Neuronal stem cell (in vitro differentiated cells): ENCODE results near the gene DYNC2I2.

ENCODE experiments used
- DNase-seq: peaks from one replicate; pipeline ENCODE4 v3.0.0-alpha.2; 2013; ENCODE audit warnings: low spot score
- H2AFZ ChIP-seq: one replicate; pipeline ENCODE4 v1.6.1; 2013; ENCODE audit warnings: mild to moderate bottlenecking, low read length, inconsistent platforms
- H2AK5ac ChIP-seq: 2 replicates; pipeline ENCODE4 v1.6.1; 2013; ENCODE audit warnings: low read depth, mild to moderate bottlenecking, inconsistent platforms, low read length, moderate library complexity, mixed read lengths
- H2BK120ac ChIP-seq: 2 replicates; pipeline ENCODE4 v1.6.1; 2013; ENCODE audit warnings: low read depth, mild to moderate bottlenecking, inconsistent platforms, low read length, moderate library complexity, mixed read lengths
- H2BK12ac ChIP-seq: one replicate; pipeline ENCODE4 v1.6.1; 2013; ENCODE audit warnings: low read length, inconsistent platforms
- H2BK15ac ChIP-seq: 2 replicates; pipeline ENCODE4 v1.6.1; 2013; ENCODE audit warnings: mild to moderate bottlenecking, low read length, inconsistent platforms, mixed read lengths
- H2BK5ac ChIP-seq: one replicate; pipeline ENCODE4 v1.6.1; 2013; ENCODE audit warnings: inconsistent platforms, mild to moderate bottlenecking, low read length, moderate library complexity
- H3K14ac ChIP-seq: one replicate; pipeline ENCODE4 v1.6.1; 2013; ENCODE audit warnings: low read length, inconsistent platforms
- H3K18ac ChIP-seq: 2 replicates; pipeline ENCODE4 v1.6.1; 2013; ENCODE audit warnings: low read length, inconsistent platforms
- H3K23ac ChIP-seq: 2 replicates; pipeline ENCODE4 v1.6.1; 2013; ENCODE audit warnings: low read depth, mild to moderate bottlenecking, mixed read lengths, low read length, inconsistent platforms; ENCODE audit not compliant: poor library complexity
- H3K27ac ChIP-seq: replicated peaks from 3 replicates; pipeline ENCODE4 v1.5.1; 2013; ENCODE audit warnings: low read length, inconsistent platforms
- H3K27me3 ChIP-seq, 3 experiments: 2 replicates each; pipeline ENCODE4 v1.6.1; 2013; ENCODE audit warnings: low read length in 3 of 3, mild to moderate bottlenecking in 2 of 3, inconsistent platforms in 1 of 3, low read depth in 1 of 3, mixed read lengths in 1 of 3, moderate library complexity in 1 of 3; ENCODE audit not compliant: control insufficient read depth in 3 of 3, insufficient read depth in 3 of 3
- H3K36me3 ChIP-seq, 2 donors: replicated peaks in 1 of 2; 2 replicates each; pipeline ENCODE4 v1.6.1; 2013; ENCODE audit warnings: low read length in 2 of 2; ENCODE audit not compliant: control insufficient read depth in 2 of 2, insufficient read depth in 2 of 2
- H3K4ac ChIP-seq: 2 replicates; pipeline ENCODE4 v1.6.1; 2013; ENCODE audit warnings: inconsistent platforms, mild to moderate bottlenecking, low read length, moderate library complexity
- H3K4me1 ChIP-seq, 2 donors: 1 replicate in 1 of 2; 2 replicates in 1 of 2; pipeline ENCODE4 v1.6.1; 2013; ENCODE audit warnings: low read length in 2 of 2, low read depth in 1 of 2; ENCODE audit not compliant: control insufficient read depth in 2 of 2, insufficient read depth in 1 of 2
- H3K4me2 ChIP-seq: one replicate; pipeline ENCODE4 v1.6.1; 2013; ENCODE audit warnings: mild to moderate bottlenecking, low read length, inconsistent platforms; ENCODE audit not compliant: insufficient read depth, poor library complexity, severe bottlenecking
- H3K4me3 ChIP-seq, 2 donors: 2 replicates each; pipeline ENCODE4 v1.5.1; 2013; ENCODE audit warnings: low read length in 2 of 2, mild to moderate bottlenecking in 2 of 2, inconsistent platforms in 1 of 2, moderate library complexity in 1 of 2
- H3K79me1 ChIP-seq: one replicate; pipeline ENCODE4 v1.6.1; 2013; ENCODE audit warnings: low read depth, mild to moderate bottlenecking, inconsistent platforms, low read length, moderate library complexity
- H3K9ac ChIP-seq: one replicate; pipeline ENCODE4 v1.6.1; 2013; ENCODE audit warnings: mild to moderate bottlenecking, low read depth, low read length, inconsistent platforms; ENCODE audit not compliant: poor library complexity
- H3K9me3 ChIP-seq, 2 donors: replicated peaks in 1 of 2; 2 replicates each; pipeline versions ENCODE3 to v1.6.1; 2013; ENCODE audit warnings: low read length in 2 of 2, mild to moderate bottlenecking in 2 of 2, inconsistent platforms in 1 of 2, low read depth in 1 of 2, mixed read lengths in 1 of 2, moderate library complexity in 1 of 2; ENCODE audit not compliant: control insufficient read depth in 2 of 2, insufficient read depth in 1 of 2
- H4K8ac ChIP-seq: one replicate; pipeline ENCODE4 v1.6.1; 2013; ENCODE audit warnings: low read depth, mild to moderate bottlenecking, inconsistent platforms, low read length, moderate library complexity
- H4K91ac ChIP-seq: one replicate; pipeline ENCODE4 v1.6.1; 2013; ENCODE audit warnings: low read length, low read depth, mild to moderate bottlenecking, inconsistent platforms; ENCODE audit not compliant: poor library complexity
- WGBS, 2 donors: extraction: QIAGEN DNeasy Blood & Tissue Kit; methylation state at CpG; one replicate each; pipeline ENCODE4 v1.1.7; 2013; ENCODE audit warnings: missing lambda C conversion rate in 2 of 2, mixed read lengths in 1 of 2; ENCODE audit not compliant: insufficient read length in 2 of 2, insufficient replicate concordance in 1 of 2; ENCODE audit errors: extremely low coverage in 2 of 2; 5-methylcytosine and 5-hydroxymethylcytosine counted together

DYNC2I2 gene

DNA sequence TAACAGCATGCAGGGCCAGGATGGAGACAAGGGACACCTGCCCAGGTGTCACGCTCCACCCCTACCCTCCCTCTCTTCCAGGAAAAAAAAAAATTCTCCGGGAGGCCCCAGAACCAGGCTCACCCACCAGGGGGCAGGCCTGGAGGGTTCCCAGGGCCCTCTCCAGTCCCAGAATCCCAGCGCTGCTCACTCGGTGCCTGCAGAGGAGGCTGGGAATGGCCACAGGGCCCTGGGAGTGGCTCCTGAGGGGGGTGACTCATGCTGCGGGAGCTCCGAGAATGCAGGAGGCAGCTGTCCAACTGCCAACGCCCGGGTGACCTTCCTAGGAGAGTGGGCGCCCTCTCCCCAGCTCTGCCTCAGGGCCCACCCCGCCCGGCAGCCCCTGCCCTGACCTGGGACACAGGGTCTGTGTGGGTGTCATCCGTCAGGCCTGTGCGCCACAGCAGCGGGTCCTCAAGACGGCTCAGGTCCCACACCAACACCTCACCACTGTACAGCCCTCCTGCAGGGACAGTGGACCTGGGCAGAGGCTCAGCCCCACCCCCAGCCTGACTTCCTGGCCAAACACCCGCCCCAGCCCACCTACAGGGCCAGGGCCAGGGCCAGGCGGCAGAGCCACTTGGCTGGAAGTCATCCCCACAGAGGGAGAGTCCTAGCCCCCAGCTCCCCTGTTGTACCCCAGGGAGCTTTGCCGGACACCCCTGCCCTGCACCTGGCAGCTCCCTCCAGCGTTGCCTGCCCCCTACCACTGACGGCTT lies 21.2 kb downstream of the DYNC2I2 start:
- H4K91ac ChIP-seq: no peak overlapping the region
- H4K8ac ChIP-seq: no peak overlapping the region
- H2AFZ ChIP-seq: no peak overlapping the region
- H3K4me2 ChIP-seq: no peak overlapping the region
- H3K4ac ChIP-seq: no peak overlapping the region
- peaks cover 47 to 94% of the 10 kb centered on the region in 2 donors for H3K36me3 ChIP-seq
- no peak overlapping the region for H3K4me3 ChIP-seq
- peak overlapping the region; percentile 23 for H3K27ac ChIP-seq
- H2BK120ac ChIP-seq: no peak overlapping the region
- no peak overlapping the region for H2BK15ac ChIP-seq
- peak; percentile 39 for DNase-seq
- no peaks in the 10 kb centered on the region for H3K9me3 ChIP-seq
- H2BK5ac ChIP-seq: no peak overlapping the region
- peak overlapping the region; percentile 41 for H2BK12ac ChIP-seq
- no peak overlapping the region for H3K14ac ChIP-seq
- peak overlapping the region; percentile 58 for H3K23ac ChIP-seq
- peaks cover 12% of the 10 kb centered on the region for H3K79me1 ChIP-seq
- H3K4me1 ChIP-seq: peaks cover 0 to 5% of the 10 kb centered on the region in 2 donors
- H3K27me3 ChIP-seq: no peaks in the 10 kb centered on the region
- peak overlapping the region; percentile 17 for H3K18ac ChIP-seq
- WGBS, 2 donors: no CpG with 5 or more reads among the region's 20 CpGs
- H3K9ac ChIP-seq: no peak overlapping the region
- peak overlapping the region; percentile 88 for H2AK5ac ChIP-seq

DNA sequence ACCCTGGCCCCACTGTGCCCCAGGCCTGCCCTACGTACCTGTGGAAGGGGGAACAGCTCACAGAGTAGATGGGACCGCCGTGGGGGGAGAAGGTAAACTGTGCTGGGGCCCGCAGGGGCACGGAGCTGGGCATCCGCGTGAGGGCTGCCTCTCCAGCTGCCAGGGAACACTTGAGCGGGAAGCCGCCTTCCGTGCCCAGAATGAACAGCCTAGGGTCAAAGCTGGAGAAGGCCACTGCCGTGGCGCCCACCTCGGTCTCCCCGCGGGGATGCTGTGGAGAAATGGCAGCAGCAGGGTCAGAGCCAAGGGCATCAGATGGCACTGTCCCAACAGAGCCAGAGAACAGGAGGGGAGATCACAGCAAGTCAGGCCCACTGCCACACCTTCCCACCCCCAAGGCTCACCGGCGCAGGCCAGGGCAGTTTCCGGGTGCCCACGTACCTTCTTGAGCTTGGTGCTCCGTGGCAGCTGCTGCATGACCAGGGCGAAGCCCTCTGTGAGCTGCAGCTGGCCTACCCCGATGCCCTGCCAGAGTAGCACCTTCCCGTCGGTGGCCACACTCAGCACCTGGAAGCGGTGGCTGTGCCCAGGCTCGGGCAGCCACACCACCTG lies 21.9 kb downstream of the DYNC2I2 start:
- Histone ChIP-seq H3K9ac (no peak overlapping the region), H3K4me3 (no peak overlapping the region), H3K23ac (peak overlapping the region; percentile 58), H2AFZ (no peak overlapping the region), H3K18ac (no peak overlapping the region), H2BK12ac (no peak overlapping the region), H4K8ac (no peak overlapping the region), H2BK120ac (no peak overlapping the region), H3K4me2 (no peak overlapping the region), H3K14ac (no peak overlapping the region), H3K4ac (no peak overlapping the region), H2AK5ac (no peak overlapping the region), H3K9me3 (no peaks in the 10 kb centered on the region), H3K36me3 (peaks cover 49 to 96% of the 10 kb centered on the region in 2 donors), H3K79me1 (peaks cover 12% of the 10 kb centered on the region), H2BK5ac (no peak overlapping the region), H3K4me1 (peaks cover 0 to 6% of the 10 kb centered on the region in 2 donors), H2BK15ac (no peak overlapping the region), H3K27me3 (no peaks in the 10 kb centered on the region), H4K91ac (no peak overlapping the region), H3K27ac (no peak overlapping the region)
- no peak for DNase-seq
- no CpG with 5 or more reads among the region's 26 CpGs for WGBS, 2 donors

DNA sequence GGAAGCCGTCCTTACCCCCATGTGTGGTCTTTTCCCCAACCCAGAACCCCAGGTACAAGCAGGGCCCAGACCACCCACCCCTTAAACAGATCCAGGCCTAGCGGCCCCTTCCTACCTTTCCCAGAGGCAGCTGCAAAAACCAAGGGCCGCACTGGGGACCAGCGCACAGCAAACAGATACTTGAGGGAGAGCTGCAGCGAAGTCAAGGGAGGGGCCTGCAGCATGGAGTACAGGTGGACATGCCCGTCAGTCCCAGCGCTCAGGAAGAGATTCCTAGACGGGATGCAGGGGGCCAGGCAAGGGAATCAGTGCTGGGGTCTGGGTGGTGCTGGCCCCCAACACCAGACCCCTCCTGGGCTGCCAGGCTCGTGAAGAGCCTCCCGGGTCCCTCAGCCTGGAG lies 22.5 kb downstream of the DYNC2I2 start:
- peaks cover 53 to 96% of the 10 kb centered on the region in 2 donors for H3K36me3 ChIP-seq
- peaks cover 0 to 8% of the 10 kb centered on the region in 2 donors for H3K4me1 ChIP-seq
- H3K18ac ChIP-seq: no peak overlapping the region
- no peak for DNase-seq
- no peak overlapping the region for H4K8ac ChIP-seq
- no peaks in the 10 kb centered on the region for H3K9me3 ChIP-seq
- H3K23ac ChIP-seq: no peak overlapping the region
- no peak overlapping the region for H2BK12ac ChIP-seq
- no peak overlapping the region for H2BK15ac ChIP-seq
- H3K27ac ChIP-seq: no peak overlapping the region
- H3K9ac ChIP-seq: no peak overlapping the region
- no peak overlapping the region for H2AK5ac ChIP-seq
- no peak overlapping the region for H2BK5ac ChIP-seq
- no peak overlapping the region for H2BK120ac ChIP-seq
- no peak overlapping the region for H2AFZ ChIP-seq
- H3K4me2 ChIP-seq: no peak overlapping the region
- no CpG with 5 or more reads among the region's 10 CpGs for WGBS, 2 donors
- H3K79me1 ChIP-seq: peaks cover 12% of the 10 kb centered on the region
- H3K27me3 ChIP-seq: no peaks in the 10 kb centered on the region
- H3K4me3 ChIP-seq: no peak overlapping the region
- H3K4ac ChIP-seq: no peak overlapping the region
- H4K91ac ChIP-seq: no peak overlapping the region
- no peak overlapping the region for H3K14ac ChIP-seq

DNA sequence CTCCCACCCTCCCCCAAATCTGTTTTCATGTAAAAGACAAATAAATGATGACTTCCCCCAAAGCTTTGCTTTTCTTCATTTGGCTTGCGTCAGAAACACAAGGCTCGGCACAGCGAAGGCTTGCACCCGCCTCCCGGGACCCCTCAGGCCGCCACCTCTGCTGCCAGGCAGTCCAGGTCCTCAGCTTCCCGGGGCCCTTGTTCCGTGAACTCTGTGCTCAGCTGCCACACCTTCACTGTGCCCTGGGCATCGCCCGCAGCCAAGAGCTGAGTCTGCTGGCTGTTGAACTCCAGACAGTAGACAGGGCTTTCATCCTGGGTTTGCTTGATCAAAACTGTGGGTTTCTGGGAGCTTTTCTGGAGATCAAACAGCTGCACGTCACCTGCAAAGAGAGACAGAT lies 23.0 kb downstream of the DYNC2I2 start:
- Histone ChIP-seq H3K27ac (no peak overlapping the region), H3K4me1 (peaks cover 0 to 8% of the 10 kb centered on the region in 2 donors), H2AFZ (no peak overlapping the region), H3K27me3 (no peaks in the 10 kb centered on the region), H4K91ac (no peak overlapping the region), H2BK5ac (no peak overlapping the region), H3K4ac (no peak overlapping the region), H3K14ac (no peak overlapping the region), H2AK5ac (no peak overlapping the region), H3K4me3 (no peak overlapping the region), H3K9ac (no peak overlapping the region), H2BK12ac (no peak overlapping the region), H3K36me3 (peaks cover 52 to 97% of the 10 kb centered on the region in 2 donors), H3K18ac (no peak overlapping the region), H3K23ac (no peak overlapping the region), H2BK15ac (no peak overlapping the region), H4K8ac (no peak overlapping the region), H3K4me2 (no peak overlapping the region), H2BK120ac (no peak overlapping the region), H3K79me1 (peaks cover 12% of the 10 kb centered on the region), H3K9me3 (no peaks in the 10 kb centered on the region)
- no peak for DNase-seq
- WGBS, 2 donors: no CpG with 5 or more reads among the region's 11 CpGs
